Measurements from ENCODE around the gene EDAR.

EDAR gene

GRCh38 chr2:108965540-108966289 lies 23.3 kb downstream of the EDAR start:
- Histone ChIP-seq H3K4me3 (replicated peaks; ENCODE audit: insufficient read depth, low read length) (no peak overlapping the region), H3K27me3 (ENCODE audit: insufficient read depth, poor library complexity, severe bottlenecking) (no peaks in the 10 kb centered on the region), H3K27ac (replicated peaks) (no peak overlapping the region)
- no peak for DNase-seq (ENCODE audit: low read depth in 1 of 2, low spot score in 1 of 2)
- no peak for TF ChIP-seq SPI1 (IDR thresholded peaks at IDR 0.05; ENCODE audit: borderline replicate concordance, low read depth)
- no peak for TF ChIP-seq POLR2AphosphoS5 (IDR thresholded peaks at IDR 0.05; ENCODE audit: low read depth)
- no peak for TF ChIP-seq REST (IDR thresholded peaks at IDR 0.05; ENCODE audit: insufficient replicate concordance, low read depth)
- TF ChIP-seq CTCF (IDR thresholded peaks at IDR 0.05; ENCODE audit: insufficient read depth, low read length), result no peak
- TF ChIP-seq GABPA (IDR thresholded peaks at IDR 0.05; ENCODE audit: low read depth), result no peak

- no peak for DNase-seq (ENCODE audit: low read depth in 1 of 2, low spot score in 1 of 2)
- Histone ChIP-seq H3K27me3 (ENCODE audit: insufficient read depth, poor library complexity, severe bottlenecking) (no peaks in the 10 kb centered on the region), H3K4me3 (replicated peaks; ENCODE audit: insufficient read depth, low read length) (no peak overlapping the region), H3K27ac (replicated peaks) (no peak overlapping the region)
- TF ChIP-seq GABPA (IDR thresholded peaks at IDR 0.05; ENCODE audit: low read depth) (no peak), CTCF (IDR thresholded peaks at IDR 0.05; ENCODE audit: insufficient read depth, low read length) (no peak), REST (IDR thresholded peaks at IDR 0.05; ENCODE audit: insufficient replicate concordance, low read depth) (no peak), POLR2AphosphoS5 (IDR thresholded peaks at IDR 0.05; ENCODE audit: low read depth) (no peak), SPI1 (IDR thresholded peaks at IDR 0.05; ENCODE audit: borderline replicate concordance, low read depth) (no peak)
Observed at GRCh38 chr2:108963057-108963456, 26.0 kb downstream of the EDAR start.

- H3K4me3 ChIP-seq (replicated peaks; ENCODE audit: insufficient read depth, low read length), result no peak overlapping the region
Observed at GRCh38 chr2:108961796-108962195, 27.2 kb downstream of the EDAR start.

More at GRCh38 chr2:108961796-108962195, 27.2 kb downstream of the EDAR start:
- TF ChIP-seq REST (IDR thresholded peaks at IDR 0.05; ENCODE audit: insufficient replicate concordance, low read depth), result no peak
- TF ChIP-seq CTCF (IDR thresholded peaks at IDR 0.05; ENCODE audit: insufficient read depth, low read length), result no peak
- TF ChIP-seq GABPA (IDR thresholded peaks at IDR 0.05; ENCODE audit: low read depth), result no peak
- no peak for TF ChIP-seq POLR2AphosphoS5 (IDR thresholded peaks at IDR 0.05; ENCODE audit: low read depth)
- no peak for TF ChIP-seq SPI1 (IDR thresholded peaks at IDR 0.05; ENCODE audit: borderline replicate concordance, low read depth)
- no peak overlapping the region for H3K27ac ChIP-seq (replicated peaks)
- H3K27me3 ChIP-seq (ENCODE audit: insufficient read depth, poor library complexity, severe bottlenecking), result no peaks in the 10 kb centered on the region
- DNase-seq (ENCODE audit: low read depth in 1 of 2, low spot score in 1 of 2), result no peak
